MCF 10A (cell line): ENCODE measurements around the gene DARS1. TPM values are rescaled to one million over a fixed set of nuclear protein-coding genes. Genes with fewer than 3 reads are reported as not detected.
"Not testable (repeated sequence)": the region's sequence is repeated elsewhere in the genome, so short reads cannot be mapped to it uniquely, and the experiment has no call there.

Source experiments
- BruUV-seq: library from RNA; stranded (reverse); fragments of 400-500 nt; replicated peaks from 2 replicates; lab custom pipeline; 2021; lab: Mats Ljungman, UMichigan
- CTCF ChIA-PET: fragments of 300-600 bp; sonication (Branson Sonifier 250); formaldehyde crosslinking; extraction: SDS; loops from one replicate; lab custom pipeline; 2021; ENCODE audit warnings: antibody characterized with exemption, inconsistent platforms; lab: Yijun Ruan, JAX
- POLR2A ChIA-PET: fragments of 300-600, 350-650 bp; sonication (Branson Sonifier 250); formaldehyde crosslinking; extraction: SDS; loops from one replicate; lab custom pipeline; 2020; ENCODE audit warnings: antibody characterized with exemption, inconsistent platforms; lab: Yijun Ruan, JAX
- DNase-seq: peaks from one replicate; pipeline ENCODE4 v3.0.0-alpha.2; 2018; ENCODE audit not compliant: unreplicated experiment
- H3K27ac Mint-ChIP-seq: one replicate; pipeline ENCODE4 v1.8.0; 2022; ENCODE audit warnings: mild to moderate bottlenecking, low read depth, mixed read lengths; ENCODE audit not compliant: unreplicated experiment
- H3K27me3 Mint-ChIP-seq: one replicate; pipeline ENCODE4 v1.8.0; 2022; ENCODE audit warnings: mixed read lengths; ENCODE audit not compliant: insufficient read depth, unreplicated experiment
- H3K36me3 Mint-ChIP-seq: one replicate; pipeline ENCODE4 v1.8.0; 2022; ENCODE audit warnings: mild to moderate bottlenecking, moderate library complexity, mixed read lengths; ENCODE audit not compliant: insufficient read depth, unreplicated experiment
- H3K4me1 Mint-ChIP-seq: one replicate; pipeline ENCODE4 v1.8.0; 2022; ENCODE audit warnings: mixed read lengths; ENCODE audit not compliant: insufficient read depth, unreplicated experiment
- H3K4me3 Mint-ChIP-seq: one replicate; pipeline ENCODE4 v1.8.0; 2022; ENCODE audit warnings: mild to moderate bottlenecking, moderate library complexity, mixed read lengths; ENCODE audit not compliant: unreplicated experiment
- H3K9me3 Mint-ChIP-seq: one replicate; pipeline ENCODE4 v1.8.0; 2022; ENCODE audit warnings: mixed read lengths; ENCODE audit not compliant: unreplicated experiment
- CTCF ChIP-seq: fragments of 200-600 bp; IDR thresholded peaks from one replicate; pipeline ENCODE4 v1.8.0; 2022; ENCODE audit warnings: antibody characterized with exemption, mild to moderate bottlenecking; ENCODE audit not compliant: unreplicated experiment
- intact Hi-C: fragments of 100-400 bp; cut with micrococcal nuclease; formaldehyde crosslinking; loops from 2 replicates; pipeline ENCODE4 v1.14.1; 2022
- total RNA-seq: library from RNA; stranded (reverse); gene quantifications from 2 replicates; pipeline ENCODE4 v1.2.3, GENCODE V29; 2022

The DARS1 gene
- total RNA-seq, 1 experiment from 2014 or later, result 66.5 TPM

DNA sequence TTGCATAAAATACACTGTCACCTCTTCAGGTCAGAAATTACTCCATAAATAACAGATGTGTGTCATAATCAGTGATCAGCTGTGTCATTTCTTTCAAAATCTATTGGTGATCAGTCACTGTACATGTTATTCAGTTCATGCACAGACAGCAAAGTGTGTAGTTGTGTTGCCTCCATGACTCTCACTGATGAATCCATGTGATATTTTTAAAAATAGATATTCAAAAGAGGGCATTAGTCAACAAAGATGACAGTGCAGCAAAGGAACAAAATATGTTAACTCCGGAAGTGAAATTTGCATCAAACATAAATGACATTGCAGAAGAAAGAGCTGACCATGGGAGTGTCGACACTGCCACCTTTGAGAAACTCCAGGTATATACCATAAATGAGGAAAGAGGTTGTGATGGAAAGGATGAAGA, 92.0 kb downstream of the DARS1 start:
- peaks cover 7% of the 10 kb centered on the region for H3K9me3 Mint-ChIP-seq
- H3K27ac Mint-ChIP-seq, result no peak overlapping the region
- POLR2A ChIA-PET, result no interaction called here
- no peak for TF ChIP-seq CTCF
- peaks cover 4% of the 10 kb centered on the region for H3K36me3 Mint-ChIP-seq
- no peak overlapping the region for H3K4me3 Mint-ChIP-seq
- CTCF ChIA-PET, result interaction anchor here (0.6 kb wide), 2 partner anchors 14 to 543 kb away, joined by 3 read pairs; no protein-coding TSS in a partner anchor
- H3K27me3 Mint-ChIP-seq, result no peaks in the 10 kb centered on the region
- intact Hi-C loops, result no loop called here
- H3K4me1 Mint-ChIP-seq, result no peaks in the 10 kb centered on the region
- BruUV-seq, result no TSS peak
- no peak for DNase-seq

GRCh38 chr2:135890835-135891234, 94.6 kb downstream of the DARS1 start:
- Mint-ChIP-seq H3K36me3 (no peaks in the 10 kb centered on the region), H3K9me3 (peaks cover 7% of the 10 kb centered on the region), H3K27me3 (peaks cover 1% of the 10 kb centered on the region), H3K4me1 (no peaks in the 10 kb centered on the region), H3K4me3 (no peak overlapping the region), H3K27ac (no peak overlapping the region)
- intact Hi-C loops, result no loop called here
- no peak for DNase-seq
- ChIA-PET CTCF (no interaction called here), POLR2A (no interaction called here)
- BruUV-seq, result no TSS peak
- no peak for TF ChIP-seq CTCF

DNA sequence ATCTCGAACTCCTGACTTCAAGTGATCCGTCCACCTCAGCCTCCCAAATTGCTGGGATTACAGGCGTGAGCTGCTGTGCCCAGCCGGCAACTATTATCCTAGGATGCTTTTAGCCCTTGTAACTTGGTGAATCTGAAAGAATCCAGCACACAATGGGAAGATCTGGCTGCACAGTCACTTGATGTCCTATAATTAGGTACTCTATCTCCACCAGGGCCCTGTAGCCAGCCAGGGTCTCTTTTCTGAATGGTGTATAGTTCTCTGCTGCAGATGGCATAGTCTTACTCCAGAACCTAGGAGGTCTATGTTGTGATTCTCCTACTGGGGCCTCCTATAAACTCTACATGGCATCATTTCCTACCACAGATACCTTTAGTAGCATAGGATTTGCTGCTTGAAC, 95.3 kb downstream of the DARS1 start:
- peaks cover 7% of the 10 kb centered on the region for H3K9me3 Mint-ChIP-seq
- H3K4me1 Mint-ChIP-seq, result no peaks in the 10 kb centered on the region
- no peak for DNase-seq
- peaks cover 8% of the 10 kb centered on the region for H3K27me3 Mint-ChIP-seq
- H3K4me3 Mint-ChIP-seq, result no peak overlapping the region
- no peaks in the 10 kb centered on the region for H3K36me3 Mint-ChIP-seq
- POLR2A ChIA-PET, result no interaction called here
- H3K27ac Mint-ChIP-seq, result no peak overlapping the region
- CTCF ChIA-PET, result no interaction called here
- TF ChIP-seq CTCF, result no peak
- intact Hi-C loops, result no loop called here
- no TSS peak for BruUV-seq

- H3K4me3 Mint-ChIP-seq, H3K36me3 Mint-ChIP-seq, POLR2A ChIA-PET, CTCF ChIA-PET, DNase-seq, H3K9me3 Mint-ChIP-seq, BruUV-seq, H3K4me1 Mint-ChIP-seq, H3K27ac Mint-ChIP-seq, intact Hi-C loops: not testable (repeated sequence)
- H3K27me3 Mint-ChIP-seq, result peaks cover 11% of the 10 kb centered on the region
Observed at GRCh38 chr2:135888587-135888986, 96.8 kb downstream of the DARS1 start.

DNA sequence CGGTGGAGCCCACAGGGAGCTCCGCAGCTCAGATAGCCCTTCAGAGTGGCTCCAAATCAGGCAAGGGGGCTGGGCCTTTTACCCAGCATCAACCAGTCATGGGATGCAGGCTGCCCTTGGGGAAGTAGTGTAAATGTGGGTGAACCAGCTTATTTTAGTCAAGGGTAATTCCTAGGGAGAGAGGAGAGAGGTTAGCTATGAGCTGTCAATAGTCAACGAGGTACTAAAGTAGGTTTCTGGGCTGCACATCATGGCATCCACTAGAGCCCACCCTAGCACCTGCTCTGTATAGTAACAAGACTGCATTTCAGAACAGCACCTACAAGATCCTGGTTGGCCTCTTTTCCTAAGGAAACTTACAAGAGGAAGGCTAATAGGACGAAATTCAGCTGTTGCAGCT, 99.7 kb downstream of the DARS1 start:
- no peak for TF ChIP-seq CTCF
- CTCF ChIA-PET, result no interaction called here
- no peaks in the 10 kb centered on the region for H3K4me1 Mint-ChIP-seq
- DNase-seq, result no peak
- H3K4me3 Mint-ChIP-seq, result no peak overlapping the region
- H3K9me3 Mint-ChIP-seq, result peaks cover 7% of the 10 kb centered on the region
- intact Hi-C loops, result no loop called here
- H3K36me3 Mint-ChIP-seq, result no peaks in the 10 kb centered on the region
- H3K27ac Mint-ChIP-seq, result no peak overlapping the region
- POLR2A ChIA-PET, result interaction anchor here (0.6 to 1.0 kb wide), 2 partner anchors 10 to 443 kb away, joined by 3 read pairs; no protein-coding TSS in a partner anchor
- no TSS peak for BruUV-seq
- peaks cover 11% of the 10 kb centered on the region for H3K27me3 Mint-ChIP-seq
